ENCODE data around the gene SLC35B1. TPM values are rescaled to one million over a fixed set of nuclear protein-coding genes. Genes with fewer than 3 reads are reported as not detected.

Gene SLC35B1
- total and polyA plus RNA-seq, 2 of the 4 experiments (the other 2 are of a cell fraction) = 66.4 to 86.2 TPM

Other genes with a start within 250 kb of the SLC35B1 start
- gene NGFR, start 212.7 kb downstream of the SLC35B1 start, total RNA-seq (2012; rRNA removed) = 0.18 TPM in 1 of 2 replicates, not detected in the other
- gene NGFR, start 212.7 kb downstream of the SLC35B1 start, polyA plus RNA-seq (2012; rRNA removed) = 0.11 and 0.15 TPM in 2 replicates
- 0.18 and 0.28 TPM in 2 replicates for gene NXPH3, start 132.1 kb downstream of the SLC35B1 start, total RNA-seq (2012; rRNA removed)
- 0.20 and 0.31 TPM in 2 replicates for gene NXPH3, start 132.1 kb downstream of the SLC35B1 start, polyA plus RNA-seq (2012; rRNA removed)
- 47.5 and 56.9 TPM in 2 replicates for gene SPOP, start 29.9 kb downstream of the SLC35B1 start, total RNA-seq (2012; rRNA removed)
- gene SPOP, start 29.9 kb downstream of the SLC35B1 start, polyA plus RNA-seq (2012; rRNA removed) = 24.9 and 32.0 TPM in 2 replicates
- gene FAM117A, start 56.2 kb upstream of the SLC35B1 start, total RNA-seq (2012; rRNA removed) = 0.56 and 0.72 TPM in 2 replicates
- 3.4 and 4.5 TPM in 2 replicates for gene FAM117A, start 56.2 kb upstream of the SLC35B1 start, polyA plus RNA-seq (2012; rRNA removed)
- 20.6 and 21.9 TPM in 2 replicates for gene KAT7, start 80.7 kb upstream of the SLC35B1 start, total RNA-seq (2012; rRNA removed)
- gene KAT7, start 80.7 kb upstream of the SLC35B1 start, polyA plus RNA-seq (2012; rRNA removed) = 15.6 and 16.9 TPM in 2 replicates
- not detected in 2 replicates for gene TAC4, start 140.1 kb upstream of the SLC35B1 start, total RNA-seq (2012; rRNA removed)
- not detected in 2 replicates for gene TAC4, start 140.1 kb upstream of the SLC35B1 start, polyA plus RNA-seq (2012; rRNA removed)